AG08396 (cell line): Measurements from ENCODE around the gene FNDC3B.
A peak's percentile ranks its signal among the peaks of the same experiment; 100 is the strongest.
"Not testable (repeated sequence)": the region's sequence is repeated elsewhere in the genome, so short reads cannot be mapped to it uniquely, and the experiment has no call there.

ENCODE experiments used
- DNase-seq: peaks from one replicate; pipeline ENCODE4 v3.0.0; 2012; ENCODE audit warnings: low spot score, mixed read lengths

Gene FNDC3B

DNA sequence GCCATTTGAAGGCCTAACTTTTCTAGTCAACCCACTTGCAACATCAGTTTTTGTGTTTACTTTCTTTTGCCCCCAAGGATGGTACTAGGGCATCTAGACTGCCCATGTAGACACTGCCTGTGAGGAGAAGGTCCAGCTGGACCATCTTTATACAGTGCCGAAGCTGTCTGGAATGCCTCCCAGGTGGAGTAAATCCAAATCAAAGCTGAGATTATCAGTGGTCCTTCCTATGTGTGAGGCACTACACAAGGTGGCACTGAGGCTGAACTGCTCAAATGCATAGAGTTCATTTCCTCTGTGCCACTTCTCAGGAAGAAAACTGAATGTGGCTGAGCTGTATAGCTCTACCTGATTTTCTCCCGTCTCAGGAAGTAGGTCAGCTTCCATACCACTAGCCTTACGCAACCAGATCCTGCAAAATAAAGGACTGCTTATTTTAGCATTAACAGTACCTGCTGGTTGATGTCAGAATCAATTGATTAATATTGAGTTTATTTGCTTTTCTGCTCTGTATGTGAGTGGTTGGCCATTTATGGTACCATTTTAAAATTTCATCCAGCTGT, 302.8 kb downstream of the FNDC3B start:
- no peak for DNase-seq

DNA sequence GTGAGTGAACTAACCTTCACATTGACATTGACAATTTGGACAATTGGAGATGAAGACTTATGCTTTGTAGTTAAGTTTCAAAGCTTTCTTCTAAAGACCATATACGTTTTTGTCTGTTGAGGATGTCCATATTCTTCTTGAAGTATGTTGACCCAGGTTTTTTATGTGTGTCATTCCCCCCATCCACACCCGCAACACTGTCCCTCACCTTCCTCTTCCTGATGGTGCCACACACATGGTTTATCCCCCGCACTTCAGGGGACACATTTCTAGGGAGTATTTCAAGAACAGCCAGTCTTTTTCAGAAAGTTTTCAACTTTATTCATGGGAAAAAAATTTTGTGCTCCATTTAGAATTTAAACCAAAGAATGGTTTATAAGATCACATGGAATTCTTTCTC, 303.7 kb downstream of the FNDC3B start:
- no peak for DNase-seq

DNA sequence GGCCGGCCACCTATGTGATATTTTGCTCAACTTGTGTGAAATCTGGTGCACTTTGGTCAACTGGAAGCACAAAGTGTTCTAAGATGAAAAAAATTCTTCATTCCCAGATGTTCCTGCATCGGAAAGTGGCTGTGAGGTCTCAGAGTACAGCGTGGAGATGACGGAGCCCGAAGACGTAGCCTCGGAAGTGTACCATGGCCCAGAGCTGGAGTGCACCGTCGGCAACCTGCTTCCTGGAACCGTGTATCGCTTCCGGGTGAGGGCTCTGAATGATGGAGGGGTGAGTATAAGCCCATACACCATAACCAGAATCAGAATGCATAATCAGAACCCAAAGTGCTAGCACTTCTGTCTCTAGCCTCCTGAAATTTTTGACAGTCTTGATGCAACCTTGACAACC, 304.6 kb downstream of the FNDC3B start:
- no peak for DNase-seq

DNA sequence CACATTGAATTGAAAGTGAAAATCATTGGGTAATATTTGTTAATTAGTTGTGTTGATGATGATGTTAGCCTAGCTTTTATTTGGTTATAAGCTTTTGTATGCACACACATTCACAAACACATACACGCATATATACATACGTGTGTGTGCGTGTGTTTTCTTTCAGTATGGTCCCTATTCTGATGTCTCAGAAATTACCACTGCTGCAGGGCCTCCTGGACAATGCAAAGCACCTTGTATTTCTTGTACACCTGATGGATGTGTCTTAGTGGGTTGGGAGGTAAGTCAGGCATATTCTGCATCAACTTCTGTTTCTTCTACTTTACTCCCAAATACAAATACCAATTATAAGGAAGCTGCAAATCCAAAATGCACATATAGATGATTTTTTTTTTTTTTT, 306.8 kb downstream of the FNDC3B start:
- no peak for DNase-seq

DNA sequence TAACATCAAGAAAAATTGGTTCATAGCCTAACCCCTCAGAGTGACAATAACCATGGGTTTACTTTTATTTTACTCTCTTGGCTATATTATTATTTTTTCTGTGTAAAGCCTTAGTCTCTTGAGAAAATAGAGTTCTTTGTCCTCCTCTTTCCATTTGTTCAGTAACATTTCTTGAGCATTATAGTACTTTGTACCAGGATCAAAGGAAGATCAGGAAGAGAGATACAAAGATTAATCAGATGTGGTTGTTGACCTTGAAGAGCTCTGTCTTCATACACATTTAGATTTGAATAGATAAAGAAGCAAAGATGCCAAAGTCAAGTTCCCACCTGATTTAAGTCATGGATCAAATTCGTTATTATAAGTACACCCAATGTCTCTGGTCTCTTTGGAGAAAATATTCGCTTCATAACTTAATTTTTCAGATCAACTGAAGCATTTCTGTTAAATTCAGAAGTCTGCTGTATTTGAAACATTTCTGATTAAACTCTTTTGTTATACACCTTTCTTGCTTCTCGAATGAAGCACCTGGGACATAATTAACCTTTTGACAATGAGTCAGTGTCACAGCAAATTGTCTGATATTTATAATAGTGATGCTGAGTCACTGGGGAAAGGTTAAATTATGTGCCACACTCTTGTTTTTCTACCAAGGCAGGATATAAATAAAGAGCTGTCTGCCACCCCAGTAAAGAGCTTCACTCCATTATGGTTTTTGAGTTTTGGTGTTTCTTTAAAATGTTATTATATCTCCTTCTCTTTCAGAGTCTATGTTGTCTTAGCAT, 308.7 kb downstream of the FNDC3B start:
- no peak for DNase-seq

DNA sequence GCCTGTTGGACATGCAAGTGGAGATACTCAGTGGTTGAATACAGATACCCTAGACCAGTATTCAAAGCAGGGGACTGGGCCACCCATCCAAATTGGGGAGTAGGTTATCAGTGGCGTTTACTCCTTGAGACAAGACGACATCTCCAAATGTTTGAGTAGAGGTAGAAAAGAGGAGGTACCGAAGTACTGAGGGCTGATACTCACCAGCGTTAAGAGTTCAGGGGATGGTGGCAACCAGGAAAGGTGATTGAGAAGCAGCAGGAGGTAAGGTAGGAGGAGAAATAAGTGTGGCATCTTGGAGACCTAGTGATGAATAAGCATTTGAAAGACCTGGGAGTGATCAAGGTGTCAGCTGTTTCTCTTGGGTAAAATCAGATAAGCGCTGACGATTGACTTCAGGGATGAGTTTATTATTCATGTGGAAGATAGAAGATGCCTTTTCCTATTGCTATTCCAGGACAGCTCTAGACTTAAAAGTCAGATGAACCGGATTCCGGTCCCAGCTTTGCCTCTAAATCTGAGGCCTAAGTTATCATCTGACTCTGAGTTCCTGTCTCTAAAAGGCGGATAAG, 312.6 kb downstream of the FNDC3B start:
- DNase-seq, result no peak

DNA sequence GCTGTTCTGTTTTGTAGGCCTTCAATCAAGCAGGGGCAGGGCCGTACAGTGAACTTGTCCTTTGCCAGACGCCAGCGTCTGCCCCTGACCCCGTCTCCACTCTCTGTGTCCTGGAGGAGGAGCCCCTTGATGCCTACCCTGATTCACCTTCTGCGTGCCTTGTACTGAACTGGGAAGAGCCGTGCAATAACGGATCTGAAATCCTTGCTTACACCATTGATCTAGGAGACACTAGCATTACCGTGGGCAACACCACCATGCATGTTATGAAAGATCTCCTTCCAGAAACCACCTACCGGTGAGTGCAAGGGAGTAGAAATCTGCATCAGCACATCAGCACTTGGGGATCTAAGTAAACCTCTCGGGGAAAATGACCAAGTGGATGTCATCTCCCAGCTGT, 313.4 kb downstream of the FNDC3B start:
- no peak for DNase-seq

DNA sequence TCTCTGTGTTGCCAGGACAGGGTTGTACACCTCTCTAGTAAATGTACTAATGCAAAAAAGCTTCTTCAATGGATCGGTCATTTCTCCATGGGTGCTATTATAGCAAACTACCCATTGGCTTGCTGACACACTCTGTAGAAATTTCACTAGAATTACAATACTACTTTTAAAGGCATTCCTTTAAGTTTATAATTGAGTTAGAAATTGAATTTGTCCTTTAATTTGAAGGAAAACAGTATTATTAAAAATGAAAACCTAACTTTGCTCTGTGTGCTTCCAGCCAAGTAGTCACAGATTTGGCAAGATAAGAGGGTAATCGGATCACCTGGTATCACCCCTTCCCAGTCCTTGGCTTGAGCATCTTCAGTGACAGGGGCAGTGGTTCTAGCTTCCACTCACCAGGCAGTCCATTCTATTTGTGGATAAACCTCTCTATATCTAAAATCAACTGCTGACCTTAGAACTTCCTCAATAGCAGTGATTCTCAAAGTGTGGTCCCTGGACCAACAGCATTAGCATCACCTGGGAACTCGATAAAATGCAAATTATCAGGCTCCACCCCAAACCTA, 315.6 kb downstream of the FNDC3B start:
- DNase-seq, result no peak

DNA sequence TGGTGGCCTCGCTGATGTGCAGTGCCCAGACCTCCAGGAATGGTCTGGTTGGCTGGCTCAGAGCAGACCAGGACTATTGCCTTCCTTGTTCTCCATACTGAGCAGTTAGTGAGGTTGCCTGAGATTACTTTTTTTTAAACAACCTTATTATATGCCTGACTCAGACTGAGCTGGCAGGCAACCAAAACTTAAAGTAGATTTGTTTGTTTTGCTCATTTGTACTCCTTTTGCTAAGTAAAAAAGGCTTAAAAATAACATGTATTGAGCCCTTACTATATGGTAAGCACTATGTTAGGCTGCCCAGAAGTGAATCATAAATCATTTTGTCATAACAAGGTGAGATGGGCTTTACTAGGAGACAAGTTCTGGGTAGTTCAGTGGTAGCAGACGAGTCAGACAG, 316.5 kb downstream of the FNDC3B start:
- peak; percentile 51 for DNase-seq

DNA sequence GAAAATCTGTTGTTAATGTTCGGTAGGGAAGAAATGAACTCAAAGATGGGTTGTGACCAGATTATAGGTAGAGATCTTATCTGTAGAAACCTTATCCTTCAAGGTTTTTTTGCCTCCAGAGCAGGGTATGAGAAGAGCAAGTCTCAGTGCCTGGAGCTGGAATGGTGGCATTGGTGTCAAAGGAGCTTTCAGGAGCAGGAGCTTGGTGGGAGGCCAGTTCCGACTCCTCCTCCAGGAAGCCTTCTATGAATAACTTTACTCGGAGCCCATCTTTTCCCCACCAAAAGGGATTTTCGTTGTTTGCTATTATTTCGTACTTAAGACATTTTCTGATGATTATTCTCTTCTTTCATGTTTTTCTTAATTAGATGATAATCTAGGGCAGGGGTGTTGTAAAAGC, 317.0 kb downstream of the FNDC3B start:
- no peak for DNase-seq

DNA sequence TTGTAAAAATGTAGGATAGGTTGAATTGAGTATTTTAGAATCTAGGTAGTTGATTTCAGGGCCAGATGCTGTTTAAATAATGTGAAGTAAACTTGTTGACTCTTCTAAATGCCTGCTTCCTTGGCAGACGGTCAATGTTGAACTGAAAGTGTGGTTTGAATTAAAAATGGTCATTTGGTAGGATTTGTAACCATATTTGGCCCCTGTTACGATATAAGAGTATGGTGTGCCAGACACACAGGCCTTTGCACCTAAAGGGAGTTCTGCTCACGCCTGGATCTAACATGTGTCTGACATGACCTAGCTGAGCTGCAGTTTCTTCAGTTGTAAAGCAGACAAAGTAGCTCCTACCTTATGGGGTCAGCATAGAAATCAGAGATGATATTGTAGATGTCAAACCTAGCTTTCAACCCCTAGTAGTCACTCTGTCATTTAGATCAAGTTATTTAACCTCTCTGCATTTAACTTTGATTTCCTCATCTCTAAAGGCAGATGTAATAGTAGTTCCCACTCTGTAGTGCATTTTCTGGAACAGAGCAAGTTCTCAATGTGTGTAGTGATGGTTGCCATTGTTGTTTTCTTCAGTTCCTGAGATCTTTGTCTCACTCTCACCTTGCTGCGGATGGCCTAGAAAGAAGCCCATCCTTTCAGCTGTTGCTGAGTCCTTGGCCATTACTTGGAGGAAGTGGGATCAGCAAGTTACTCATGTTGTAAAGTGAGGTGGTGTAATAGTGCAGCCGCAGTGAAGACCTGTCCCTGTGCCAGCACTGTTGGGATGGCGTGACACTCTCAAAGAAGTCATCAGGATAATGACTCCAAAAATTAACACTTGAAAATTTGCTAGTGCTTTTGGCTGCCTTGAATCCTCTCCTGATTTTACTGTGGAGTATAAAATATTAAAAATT, 318.7 kb downstream of the FNDC3B start:
- DNase-seq, result no peak

DNA sequence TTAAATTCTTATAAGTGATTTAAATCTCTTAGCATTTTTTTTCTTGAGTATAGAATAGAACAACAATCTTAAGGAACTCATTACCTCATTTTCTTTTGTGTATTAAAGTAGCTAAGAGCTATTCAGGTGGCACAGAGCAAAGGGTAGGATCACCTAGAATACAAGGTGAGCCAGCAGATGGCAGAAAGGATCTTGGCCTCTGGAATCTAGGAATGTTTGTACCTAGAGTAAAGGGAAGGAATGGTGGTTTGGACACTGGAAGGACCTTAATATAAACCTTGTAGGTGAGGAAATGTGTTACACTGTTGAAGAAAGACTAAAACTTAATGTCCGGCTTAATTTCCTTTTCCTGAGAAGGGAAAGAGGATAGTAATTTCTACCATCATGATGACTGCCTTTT, 319.9 kb downstream of the FNDC3B start:
- DNase-seq, result no peak

DNA sequence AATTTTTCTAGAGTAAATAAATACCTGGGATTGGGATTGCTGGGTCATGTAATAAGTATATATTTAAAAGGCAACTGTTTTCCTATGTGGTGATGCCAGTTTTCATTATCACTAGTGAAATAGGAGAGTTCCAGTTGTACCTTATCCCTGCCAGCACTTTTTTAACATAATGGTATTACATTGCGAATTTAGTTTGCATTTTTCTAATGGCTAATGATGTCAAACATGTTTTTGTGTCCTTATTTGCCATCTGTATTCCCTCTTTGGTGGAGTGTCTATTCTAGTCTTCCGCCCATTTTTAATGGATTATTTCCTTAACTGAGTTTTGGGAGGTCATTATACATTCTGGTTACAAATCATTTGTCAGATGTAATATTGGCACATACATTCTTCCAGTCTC, 320.6 kb downstream of the FNDC3B start:
- no peak for DNase-seq

DNA sequence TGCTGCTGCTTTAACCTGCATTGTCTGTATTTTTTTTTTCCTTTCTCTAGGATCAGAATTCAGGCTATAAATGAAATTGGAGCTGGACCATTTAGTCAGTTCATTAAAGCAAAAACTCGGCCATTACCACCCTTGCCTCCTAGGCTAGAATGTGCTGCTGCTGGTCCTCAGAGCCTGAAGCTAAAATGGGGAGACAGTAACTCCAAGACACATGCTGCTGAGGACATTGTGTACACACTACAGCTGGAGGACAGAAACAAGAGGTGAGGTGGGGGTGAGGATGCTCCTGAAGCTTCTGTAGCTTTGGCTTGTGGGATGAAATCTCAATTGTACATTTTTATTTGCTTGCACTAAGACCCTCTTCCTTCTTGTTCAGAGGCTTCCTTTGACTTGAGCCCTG, 323.2 kb downstream of the FNDC3B start:
- no peak for DNase-seq

DNA sequence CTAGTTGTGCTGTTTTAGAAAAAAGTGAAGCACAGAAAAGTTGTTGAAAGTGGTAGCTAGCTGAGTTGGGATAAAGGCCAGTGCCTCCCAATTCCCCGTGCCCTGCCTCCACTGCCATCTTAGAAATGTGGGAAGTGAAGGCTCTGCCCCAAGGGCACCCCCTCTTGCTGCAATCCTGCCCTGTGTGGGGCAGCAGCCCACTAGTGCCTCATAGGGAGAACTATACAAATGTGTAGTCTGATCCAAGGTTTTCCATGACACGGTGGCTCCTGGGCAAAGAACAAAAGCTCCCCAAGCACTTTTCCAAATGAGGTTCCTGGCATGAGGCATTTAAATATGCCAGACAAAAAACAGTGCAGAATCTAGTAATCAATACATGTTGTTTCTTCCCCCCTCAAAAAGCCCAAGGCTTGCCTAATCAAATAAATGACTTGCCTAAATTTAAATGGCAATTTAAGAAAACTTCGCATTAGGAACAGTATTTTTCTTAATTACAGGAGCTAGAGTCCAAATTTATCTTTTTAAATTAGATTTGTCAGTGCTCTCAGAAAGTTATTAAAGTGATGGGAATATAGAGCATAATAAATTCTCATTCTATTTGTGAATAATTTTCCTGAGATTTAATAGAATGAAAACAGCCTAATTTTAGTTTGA, 325.1 kb downstream of the FNDC3B start:
- DNase-seq, result no peak

DNA sequence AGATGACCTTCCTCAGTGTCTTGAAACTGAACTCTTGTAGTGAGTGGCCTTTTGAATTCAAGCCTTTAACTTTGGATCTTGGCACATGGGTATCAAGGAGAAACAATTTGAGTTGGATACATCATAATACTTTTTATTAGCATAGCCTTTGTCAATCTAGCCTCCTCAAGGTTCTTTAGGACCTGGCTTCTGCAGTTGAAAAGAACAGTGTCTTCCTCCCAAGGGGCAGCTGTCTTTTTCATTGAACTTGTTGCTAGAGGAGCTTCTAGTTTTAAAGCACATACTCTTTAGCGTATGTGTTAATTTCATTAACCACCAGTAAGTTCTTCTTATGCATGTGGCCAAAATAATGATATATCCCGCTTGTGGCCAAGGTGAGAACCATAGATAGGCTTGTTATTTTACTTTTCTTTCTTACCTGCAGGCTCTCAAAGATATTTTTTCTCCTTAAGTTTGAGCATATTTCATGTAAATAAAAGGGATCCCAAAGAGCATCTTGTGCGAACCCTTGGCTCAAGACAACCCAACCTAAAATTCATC, 325.7 kb downstream of the FNDC3B start:
- no peak for DNase-seq

DNA sequence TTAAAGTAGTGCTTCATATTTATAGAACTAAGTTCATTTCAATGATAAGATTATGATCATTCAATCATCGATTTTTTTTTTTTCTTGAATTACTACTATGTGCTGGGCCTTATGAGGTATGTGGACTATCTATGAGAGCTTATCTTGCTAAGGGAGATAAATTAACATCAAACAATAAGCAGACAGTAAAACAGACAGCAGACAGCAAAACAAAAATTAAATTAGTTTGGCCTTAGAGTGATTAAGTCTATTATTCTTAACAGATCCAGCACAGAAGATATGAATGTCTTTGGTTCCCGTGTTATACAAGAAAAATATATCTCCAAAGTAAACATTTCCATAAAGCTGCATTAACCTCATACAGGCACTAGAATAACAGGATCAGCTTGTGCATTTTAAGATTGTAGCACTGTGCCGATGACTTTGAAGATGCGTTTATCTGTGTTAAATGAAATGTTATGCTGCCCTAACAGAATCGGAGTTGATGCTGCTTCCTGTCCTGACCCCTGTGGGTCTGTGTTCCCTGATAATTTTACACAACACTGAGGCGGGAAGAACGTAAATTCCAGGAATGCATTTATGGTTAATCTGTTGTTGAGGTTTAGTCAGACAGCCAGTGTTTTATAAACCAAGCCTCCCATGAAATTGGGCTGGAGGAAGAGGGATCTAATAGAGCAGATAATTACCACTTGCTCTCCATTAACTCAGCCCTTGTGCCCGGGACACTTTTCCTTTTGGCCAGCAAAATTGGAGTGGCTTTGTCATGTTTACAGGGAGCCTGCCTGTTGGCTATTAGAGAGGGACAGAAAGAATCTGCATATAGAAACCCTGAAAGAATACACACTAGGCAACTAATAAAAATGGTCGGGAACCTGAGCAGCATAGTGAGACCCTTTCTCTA, 328.1 kb downstream of the FNDC3B start:
- no peak for DNase-seq

DNA sequence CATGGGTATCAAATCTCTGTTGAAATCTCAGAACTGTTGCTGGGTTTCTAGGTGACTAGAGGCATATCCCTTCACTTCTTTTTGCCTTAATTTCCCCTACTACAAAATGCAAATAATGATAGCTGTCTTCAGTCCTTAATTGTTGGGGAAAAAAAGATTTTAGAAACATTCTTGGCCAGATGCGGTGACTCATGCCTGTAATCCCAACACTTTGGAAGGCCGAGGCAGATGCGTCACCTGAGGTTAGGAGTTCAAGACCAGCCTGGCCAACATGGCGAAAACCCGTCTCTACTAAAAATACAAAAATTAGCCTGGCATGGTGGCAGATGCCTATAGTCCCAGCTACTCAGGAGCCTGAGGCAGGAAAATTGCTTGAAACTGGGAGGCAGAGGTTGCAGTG, 329.2 kb downstream of the FNDC3B start:
- DNase-seq, result not testable (repeated sequence)

DNA sequence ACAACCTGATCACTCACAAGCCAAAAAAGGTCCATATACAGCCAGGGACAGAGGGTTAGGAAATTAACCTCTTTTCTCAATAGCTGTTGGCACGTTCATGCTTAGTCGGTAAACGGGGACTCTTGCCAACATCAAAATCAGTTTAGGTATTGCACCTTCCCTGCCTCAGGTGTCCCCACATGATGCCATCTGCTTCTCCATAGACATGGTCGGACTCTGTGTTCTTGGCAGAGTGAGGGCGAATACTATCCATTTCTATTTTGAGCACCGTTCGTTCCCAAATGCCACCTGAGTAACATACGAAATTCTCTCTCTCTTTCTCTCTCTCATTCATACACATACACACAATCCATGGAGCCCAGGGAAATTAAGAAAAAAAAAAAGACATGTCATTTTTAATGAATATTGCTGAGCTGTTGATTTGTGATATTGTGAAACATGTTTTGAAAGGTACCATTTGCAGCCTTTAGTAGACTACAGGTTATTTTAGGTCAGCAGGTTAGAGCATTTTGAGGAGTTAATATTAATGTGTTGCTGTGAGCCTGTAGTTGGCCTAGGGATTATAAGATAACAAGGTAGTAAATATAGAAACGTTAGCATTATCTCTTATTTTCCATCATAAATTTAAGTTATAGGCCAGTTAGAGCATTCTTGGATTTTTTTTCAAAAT, 330.3 kb downstream of the FNDC3B start:
- DNase-seq, result no peak

DNA sequence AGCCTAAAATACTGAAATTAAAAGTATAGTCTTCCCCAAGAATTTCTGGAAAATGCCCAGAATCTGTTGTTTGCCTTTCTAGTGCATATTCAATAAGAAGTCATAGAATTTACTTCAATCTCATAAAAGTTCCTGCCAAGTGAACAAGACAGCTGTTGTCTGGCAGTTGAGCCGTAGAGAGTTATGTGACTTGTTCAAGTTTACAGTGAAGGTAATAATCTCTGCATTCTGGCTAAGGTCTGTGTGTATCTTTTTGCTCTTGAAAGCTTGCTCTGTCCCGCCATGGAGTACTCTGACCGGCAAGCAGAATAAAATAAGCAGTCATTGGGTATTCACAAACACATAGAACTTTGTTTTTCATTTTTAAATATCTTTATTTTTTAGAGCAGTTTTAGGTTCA, 331.0 kb downstream of the FNDC3B start:
- no peak for DNase-seq
